ENCODE results near the gene ZC2HC1B.

GRCh38 chr6:143948208-143948607 is 83.9 kb downstream of the ZC2HC1B start:
- TF ChIP-seq, protein P1, sequence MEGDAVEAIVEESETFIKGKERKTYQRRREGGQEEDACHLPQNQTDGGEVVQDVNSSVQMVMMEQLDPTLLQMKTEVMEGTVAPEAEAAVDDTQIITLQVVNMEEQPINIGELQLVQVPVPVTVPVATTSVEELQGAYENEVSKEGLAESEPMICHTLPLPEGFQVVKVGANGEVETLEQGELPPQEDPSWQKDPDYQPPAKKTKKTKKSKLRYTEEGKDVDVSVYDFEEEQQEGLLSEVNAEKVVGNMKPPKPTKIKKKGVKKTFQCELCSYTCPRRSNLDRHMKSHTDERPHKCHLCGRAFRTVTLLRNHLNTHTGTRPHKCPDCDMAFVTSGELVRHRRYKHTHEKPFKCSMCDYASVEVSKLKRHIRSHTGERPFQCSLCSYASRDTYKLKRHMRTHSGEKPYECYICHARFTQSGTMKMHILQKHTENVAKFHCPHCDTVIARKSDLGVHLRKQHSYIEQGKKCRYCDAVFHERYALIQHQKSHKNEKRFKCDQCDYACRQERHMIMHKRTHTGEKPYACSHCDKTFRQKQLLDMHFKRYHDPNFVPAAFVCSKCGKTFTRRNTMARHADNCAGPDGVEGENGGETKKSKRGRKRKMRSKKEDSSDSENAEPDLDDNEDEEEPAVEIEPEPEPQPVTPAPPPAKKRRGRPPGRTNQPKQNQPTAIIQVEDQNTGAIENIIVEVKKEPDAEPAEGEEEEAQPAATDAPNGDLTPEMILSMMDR (IDR thresholded peaks at IDR 0.05; ENCODE audit: low read depth, low read length, poor library complexity, severe bottlenecking), result no peak
- no peak for TF ChIP-seq EZH2phosphoT487 (IDR thresholded peaks at IDR 0.05; ENCODE audit: borderline replicate concordance, low read length)

Data from DOHH2 (cell line).